Gastrocnemius medialis (tissue), 4 donors: Measurements from ENCODE around the gene IL27RA. TPM values are rescaled to one million over a fixed set of nuclear protein-coding genes. Genes with fewer than 3 reads are reported as not detected.
"Not testable (repeated sequence)": the region's sequence is repeated elsewhere in the genome, so short reads cannot be mapped to it uniquely, and the experiment has no call there.

ENCODE experiments used
- ATAC-seq, 2 donors: fragments of 150-250 bp; one replicate each; pipeline ENCODE4 v1.9.1; 2016
- DNase-seq, 2 donors: peaks; one replicate each; pipeline ENCODE4 v3.0.0-alpha.2; 2019
- H3K27ac ChIP-seq, 4 donors: fragments of 200-600 bp; sonication (generic); 1 replicate in 1 of 4; 2 replicates in 3 of 4; pipeline ENCODE4 v1.5.1; 2016 to 2018; ENCODE audit warnings: mild to moderate bottlenecking in 2 of 4, moderate library complexity in 1 of 4
- H3K27me3 ChIP-seq, 3 donors: fragments of 200-600 bp; sonication (generic) in 2 of 3; 1 replicate in 1 of 3; 2 replicates in 2 of 3; pipeline versions ENCODE4 v1.5.1 to v1.6.0; 2016 to 2019; ENCODE audit warnings: mild to moderate bottlenecking in 1 of 3, moderate library complexity in 1 of 3
- H3K36me3 ChIP-seq, 2 donors: fragments of 200-600 bp; sonication (generic) in 1 of 2; one replicate each; pipeline ENCODE4 v1.5.1; 2017 to 2018
- H3K4me1 ChIP-seq, 2 donors: fragments of 200-600 bp; sonication (generic) in 1 of 2; one replicate each; pipeline ENCODE4 v1.5.1; 2016 to 2017; ENCODE audit warnings: mild to moderate bottlenecking in 2 of 2
- H3K4me3 ChIP-seq, 4 donors: fragments of 200-600 bp; sonication (generic) in 3 of 4; 1 replicate in 1 of 4; 2 replicates in 3 of 4; pipeline ENCODE4 v1.5.1; 2016 to 2019; ENCODE audit warnings: mild to moderate bottlenecking in 2 of 4
- H3K9me3 ChIP-seq, 3 donors: fragments of 200-600 bp; sonication (generic) in 2 of 3; 1 replicate in 1 of 3; 2 replicates in 2 of 3; pipeline ENCODE4 v1.5.1; 2016 to 2019
- POLR2A ChIP-seq, 2 donors: fragments of 450-650 bp; IDR thresholded peaks; one replicate each; pipeline ENCODE4 v1.6.1; 2017; ENCODE audit warnings: antibody characterized with exemption in 2 of 2, mild to moderate bottlenecking in 2 of 2, moderate library complexity in 2 of 2
- in situ Hi-C, 4 donors: fragments of 200-750 bp; cut with MboI; loops; one replicate each; pipeline versions ENCODE4 v1.15.0 to v1.8.0; 2017; ENCODE audit warnings: low sequenced_read_pairs in 4 of 4
- intact Hi-C: fragments of 100-400 bp; cut with DNase I; formaldehyde crosslinking; loops from one replicate; pipeline ENCODE4 v1.15.1; 2023; ENCODE audit warnings: low total_unique reads
- total RNA-seq, 4 donors: library from RNA; depleted of rRNA; stranded (reverse); fragments of >200 nt; gene quantifications; one replicate each; pipeline versions ENCODE4 v1.1.0 to v1.2.3, GENCODE V29; 2016
- TF ChIP-seq, protein P1 (sequence below), 5 experiments: fragments of 450-650 bp in 3 of 5; fragments of 200-600 bp in 2 of 5; sonication (generic) in 2 of 5; IDR thresholded peaks in 4 of 5; conservative IDR thresholded peaks in 1 of 5; 1 replicate in 4 of 5; 2 replicates in 1 of 5; pipeline ENCODE4 v1.5.1; 2016 to 2019; ENCODE audit warnings: antibody characterized with exemption in 5 of 5, mild to moderate bottlenecking in 3 of 5, moderate library complexity in 3 of 5

IL27RA gene
- total RNA-seq, 4 donors from 2014 or later = 1.4 to 3.7 (median 2.0) TPM

DNA sequence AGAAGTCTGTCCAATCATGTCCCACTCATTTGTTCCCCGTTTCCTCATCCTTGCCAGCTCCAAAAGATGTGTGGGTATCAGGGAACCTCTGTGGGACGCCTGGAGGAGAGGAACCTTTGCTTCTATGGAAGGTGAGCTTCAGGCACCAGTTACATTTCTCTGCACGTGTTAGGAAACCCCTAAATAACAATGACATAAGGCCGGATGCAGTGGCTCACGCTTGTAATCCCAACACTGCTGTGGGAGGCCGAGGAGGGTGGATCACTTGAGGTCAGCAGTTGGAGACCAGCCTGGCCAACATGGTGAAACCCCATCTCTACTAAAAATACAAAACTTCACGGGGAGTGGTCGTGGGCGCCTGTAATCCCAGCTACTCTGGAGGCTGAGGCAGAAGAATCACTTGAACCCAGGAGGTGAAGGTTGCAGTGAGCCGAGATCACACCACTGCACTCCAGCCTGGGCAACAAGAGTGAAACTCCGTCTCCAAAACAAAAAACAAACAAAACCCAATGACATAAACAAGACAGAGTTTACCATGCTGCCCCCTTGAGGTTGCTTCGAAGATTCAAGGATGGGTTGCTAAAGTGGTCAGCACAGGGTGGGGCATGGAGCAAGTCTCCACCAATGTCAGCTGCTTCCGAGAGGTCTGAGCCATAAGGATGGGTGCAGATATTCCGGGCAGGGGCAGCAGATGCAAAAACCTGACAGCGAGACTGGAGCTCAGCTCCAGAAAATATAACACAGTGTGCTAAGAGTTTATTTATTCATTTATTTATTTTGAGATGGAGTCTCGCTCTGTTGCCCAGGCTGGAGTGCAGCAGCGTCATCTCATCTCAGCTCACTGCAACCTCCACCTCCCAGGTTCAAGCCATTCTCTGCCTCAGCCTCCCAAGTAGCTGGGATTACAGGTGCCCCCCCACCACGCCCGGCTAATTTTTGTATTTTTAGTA, 11.4 kb downstream of the IL27RA start:
- Histone ChIP-seq H3K4me3 (peak overlapping the region in 3 of 4 donors; percentile 17 to 34 (median 30)), H3K27ac (peak overlapping the region; percentile 68 to 76 (median 72))
- DNase-seq (peak; percentile 26 to 67), ATAC-seq (peak; percentile 96 to 99)
- in situ Hi-C loops (loop anchor here in 3 of 4 donors (10.0 kb wide), 2 partner anchors 158 to 168 kb away; partner anchors contain the start of gene NANOS3 (in 1 of the 3)), intact Hi-C loops (loop anchor here (1.0 kb wide), 1 partner anchor 163 kb away; no protein-coding TSS in a partner anchor)
- H3K4me1 ChIP-seq, H3K9me3 ChIP-seq, H3K36me3 ChIP-seq, H3K27me3 ChIP-seq: not testable (repeated sequence)
- TF ChIP-seq, protein P1, sequence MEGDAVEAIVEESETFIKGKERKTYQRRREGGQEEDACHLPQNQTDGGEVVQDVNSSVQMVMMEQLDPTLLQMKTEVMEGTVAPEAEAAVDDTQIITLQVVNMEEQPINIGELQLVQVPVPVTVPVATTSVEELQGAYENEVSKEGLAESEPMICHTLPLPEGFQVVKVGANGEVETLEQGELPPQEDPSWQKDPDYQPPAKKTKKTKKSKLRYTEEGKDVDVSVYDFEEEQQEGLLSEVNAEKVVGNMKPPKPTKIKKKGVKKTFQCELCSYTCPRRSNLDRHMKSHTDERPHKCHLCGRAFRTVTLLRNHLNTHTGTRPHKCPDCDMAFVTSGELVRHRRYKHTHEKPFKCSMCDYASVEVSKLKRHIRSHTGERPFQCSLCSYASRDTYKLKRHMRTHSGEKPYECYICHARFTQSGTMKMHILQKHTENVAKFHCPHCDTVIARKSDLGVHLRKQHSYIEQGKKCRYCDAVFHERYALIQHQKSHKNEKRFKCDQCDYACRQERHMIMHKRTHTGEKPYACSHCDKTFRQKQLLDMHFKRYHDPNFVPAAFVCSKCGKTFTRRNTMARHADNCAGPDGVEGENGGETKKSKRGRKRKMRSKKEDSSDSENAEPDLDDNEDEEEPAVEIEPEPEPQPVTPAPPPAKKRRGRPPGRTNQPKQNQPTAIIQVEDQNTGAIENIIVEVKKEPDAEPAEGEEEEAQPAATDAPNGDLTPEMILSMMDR (IDR thresholded peaks at IDR 0.05 in 4 of 5, conservative IDR thresholded peaks at IDR 0.05 in 1 of 5) = peak; percentile 40 to 70 (median 63)

DNA sequence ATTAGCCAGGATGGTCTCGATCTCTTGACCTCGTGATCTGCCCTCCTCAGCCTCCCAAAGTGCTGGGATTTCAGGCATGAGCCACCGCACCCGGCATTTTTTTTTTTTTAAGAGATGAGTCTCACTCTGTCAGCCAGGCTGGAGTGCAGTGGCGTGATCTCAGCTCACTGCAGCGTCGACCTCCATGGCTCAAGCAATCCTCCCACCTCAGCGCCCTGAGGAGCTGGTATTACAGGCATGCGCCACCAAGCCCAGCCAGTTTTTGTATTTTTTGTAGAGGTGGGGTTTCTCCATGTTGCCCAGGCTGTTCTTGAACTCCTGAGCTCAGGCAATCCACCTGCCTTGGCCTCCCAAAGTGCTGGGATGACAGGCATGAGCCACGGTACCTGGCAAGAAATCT, 16.3 kb downstream of the IL27RA start:
- H3K27me3 ChIP-seq, ATAC-seq, H3K27ac ChIP-seq, H3K4me3 ChIP-seq, intact Hi-C loops, DNase-seq, H3K36me3 ChIP-seq, H3K4me1 ChIP-seq, H3K9me3 ChIP-seq: not testable (repeated sequence)
- in situ Hi-C loops = loop anchor here in 3 of 4 donors (10.0 kb wide), 2 partner anchors 163 to 173 kb away; partner anchors contain the start of gene NANOS3 (in 1 of the 3)

DNA sequence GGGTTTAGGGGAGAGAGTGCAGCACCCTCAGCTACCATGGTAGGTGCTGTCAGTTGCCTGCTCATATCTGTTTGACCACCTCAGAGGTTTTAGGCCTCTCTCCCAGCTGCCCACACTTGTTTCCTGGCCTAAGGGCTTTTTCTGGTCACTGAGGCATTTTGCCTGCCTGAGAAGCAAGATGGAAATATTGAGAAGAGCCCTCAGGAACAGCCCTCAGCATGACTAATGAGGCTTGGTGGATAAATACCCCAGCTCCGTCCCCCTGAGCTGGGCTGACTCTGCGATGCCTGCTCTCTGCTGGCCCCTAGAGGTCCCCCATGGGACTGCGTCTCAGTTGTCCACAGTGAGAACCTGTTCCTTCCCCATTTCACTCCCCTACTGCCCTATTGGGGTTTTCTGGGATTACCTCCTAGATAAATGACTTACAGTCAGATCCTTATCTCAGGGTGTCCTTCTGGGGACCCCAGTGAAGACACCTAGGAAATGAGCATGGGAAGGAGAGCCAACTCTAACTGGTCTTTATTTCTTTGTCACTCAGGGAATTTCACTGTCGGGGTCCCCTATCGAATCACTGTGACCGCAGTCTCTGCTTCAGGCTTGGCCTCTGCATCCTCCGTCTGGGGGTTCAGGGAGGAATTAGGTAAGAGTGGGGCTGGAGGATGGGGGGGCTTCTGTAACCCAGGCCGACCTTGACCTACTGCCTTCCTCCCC, 17.0 kb downstream of the IL27RA start:
- Histone ChIP-seq H3K9me3 (no peaks in the 10 kb centered on the region), H3K4me1 (no peaks in the 10 kb centered on the region), H3K27ac (no peak overlapping the region), H3K4me3 (no peak overlapping the region), H3K27me3 (no peaks in the 10 kb centered on the region), H3K36me3 (no peaks in the 10 kb centered on the region)
- in situ Hi-C loops (loop anchor here in 3 of 4 donors (10.0 kb wide), 2 partner anchors 164 to 174 kb away; partner anchors contain the start of gene NANOS3 (in 1 of the 3)), intact Hi-C loops (no loop called here)
- ATAC-seq = peak; percentile 54 to 88
- TF ChIP-seq POLR2A (IDR thresholded peaks at IDR 0.05) = no peak
- TF ChIP-seq, protein P1 (IDR thresholded peaks at IDR 0.05 in 4 of 5, conservative IDR thresholded peaks at IDR 0.05 in 1 of 5) = peak; percentile 69 to 87 (median 74)
- peak in 1 of 2 donors; percentile 46 for DNase-seq

- in situ Hi-C loops (loop anchor here (10.0 to 25.0 kb wide), 3 partner anchors 156 to 463 kb away; no protein-coding TSS in a partner anchor), intact Hi-C loops (no loop called here)
- Histone ChIP-seq H3K4me1 (no peaks in the 10 kb centered on the region), H3K27ac (no peak overlapping the region), H3K27me3 (no peaks in the 10 kb centered on the region), H3K4me3 (no peak overlapping the region), H3K36me3 (no peaks in the 10 kb centered on the region), H3K9me3 (no peaks in the 10 kb centered on the region)
- DNase-seq (no peak), ATAC-seq (no peak)
- no peak for TF ChIP-seq POLR2A (IDR thresholded peaks at IDR 0.05)
- TF ChIP-seq, protein P1 (IDR thresholded peaks at IDR 0.05 in 4 of 5, conservative IDR thresholded peaks at IDR 0.05 in 1 of 5) = no peak
Observed at GRCh38 chr19:14050512-14050911, 18.9 kb downstream of the IL27RA start.

DNA sequence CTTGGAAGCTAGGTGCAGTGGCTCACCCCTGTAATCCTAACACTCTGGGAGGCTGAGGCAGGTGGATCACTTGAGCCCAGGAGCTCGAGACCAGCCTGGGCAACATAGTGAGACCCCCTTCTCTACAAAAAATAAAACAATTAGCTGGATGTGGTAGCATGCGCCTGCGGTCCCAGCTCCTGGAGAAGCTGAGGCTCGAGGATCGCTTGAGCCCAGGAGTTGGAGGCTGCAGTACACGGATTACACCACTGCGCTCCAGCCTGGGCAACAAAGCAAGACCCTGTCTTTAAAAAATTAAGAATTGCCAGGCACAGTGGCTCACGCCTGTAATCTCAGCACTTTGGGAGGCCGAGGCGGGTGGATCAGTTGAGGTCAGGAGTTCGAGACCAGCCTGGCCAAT, 19.4 kb downstream of the IL27RA start:
- H3K27ac ChIP-seq, H3K36me3 ChIP-seq, ATAC-seq, H3K9me3 ChIP-seq, intact Hi-C loops, H3K4me1 ChIP-seq, H3K4me3 ChIP-seq, DNase-seq, H3K27me3 ChIP-seq: not testable (repeated sequence)
- in situ Hi-C loops = loop anchor here (10.0 to 25.0 kb wide), 3 partner anchors 156 to 464 kb away; no protein-coding TSS in a partner anchor
